Panc1 (cell line): Measurements from ENCODE around the gene ABCC1.
"Not testable (repeated sequence)": the region's sequence is repeated elsewhere in the genome, so short reads cannot be mapped to it uniquely, and the experiment has no call there.

Source experiments
- POLR2AphosphoS5 ChIP-seq: IDR thresholded peaks from 2 replicates; pipeline ENCODE4 v1.6.1; 2012; ENCODE audit warnings: mild to moderate bottlenecking, low read depth, low read length, moderate library complexity
- REST ChIP-seq, 2 experiments: IDR thresholded peaks; 2 replicates each; pipeline ENCODE4 v1.6.1; 2011 to 2012; ENCODE audit warnings: low read depth in 2 of 2, control low read depth in 1 of 2, low read length in 1 of 2, mild to moderate bottlenecking in 1 of 2, moderate library complexity in 1 of 2; ENCODE audit not compliant: insufficient read depth in 1 of 2
- TCF7L2 ChIP-seq: IDR thresholded peaks from 2 replicates; pipeline ENCODE4 v1.6.1; 2011; ENCODE audit warnings: mild to moderate bottlenecking, low read depth, low read length, inconsistent platforms
- TF ChIP-seq, protein P1 (sequence below): fragments of 450-650 bp; IDR thresholded peaks from 2 replicates; pipeline ENCODE4 v1.5.1; 2017; ENCODE audit warnings: mild to moderate bottlenecking

GRCh38 chr16:16181748-16182147 is 232.3 kb downstream of the ABCC1 start:
- TF ChIP-seq, protein P1, sequence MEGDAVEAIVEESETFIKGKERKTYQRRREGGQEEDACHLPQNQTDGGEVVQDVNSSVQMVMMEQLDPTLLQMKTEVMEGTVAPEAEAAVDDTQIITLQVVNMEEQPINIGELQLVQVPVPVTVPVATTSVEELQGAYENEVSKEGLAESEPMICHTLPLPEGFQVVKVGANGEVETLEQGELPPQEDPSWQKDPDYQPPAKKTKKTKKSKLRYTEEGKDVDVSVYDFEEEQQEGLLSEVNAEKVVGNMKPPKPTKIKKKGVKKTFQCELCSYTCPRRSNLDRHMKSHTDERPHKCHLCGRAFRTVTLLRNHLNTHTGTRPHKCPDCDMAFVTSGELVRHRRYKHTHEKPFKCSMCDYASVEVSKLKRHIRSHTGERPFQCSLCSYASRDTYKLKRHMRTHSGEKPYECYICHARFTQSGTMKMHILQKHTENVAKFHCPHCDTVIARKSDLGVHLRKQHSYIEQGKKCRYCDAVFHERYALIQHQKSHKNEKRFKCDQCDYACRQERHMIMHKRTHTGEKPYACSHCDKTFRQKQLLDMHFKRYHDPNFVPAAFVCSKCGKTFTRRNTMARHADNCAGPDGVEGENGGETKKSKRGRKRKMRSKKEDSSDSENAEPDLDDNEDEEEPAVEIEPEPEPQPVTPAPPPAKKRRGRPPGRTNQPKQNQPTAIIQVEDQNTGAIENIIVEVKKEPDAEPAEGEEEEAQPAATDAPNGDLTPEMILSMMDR: not testable (repeated sequence)
- not testable (repeated sequence) for TF ChIP-seq REST (IDR thresholded peaks at IDR 0.05; ENCODE audit: insufficient read depth in 1 of 2, low read depth in 2 of 2, low read length in 1 of 2); POLR2AphosphoS5; TCF7L2
